ENCODE results near the gene TMEM131. TPM values are rescaled to one million over a fixed set of nuclear protein-coding genes. Genes with fewer than 3 reads are reported as not detected.

The TMEM131 gene
- total RNA-seq, 1 donor from 2014 or later, result 16.8 TPM

DNA sequence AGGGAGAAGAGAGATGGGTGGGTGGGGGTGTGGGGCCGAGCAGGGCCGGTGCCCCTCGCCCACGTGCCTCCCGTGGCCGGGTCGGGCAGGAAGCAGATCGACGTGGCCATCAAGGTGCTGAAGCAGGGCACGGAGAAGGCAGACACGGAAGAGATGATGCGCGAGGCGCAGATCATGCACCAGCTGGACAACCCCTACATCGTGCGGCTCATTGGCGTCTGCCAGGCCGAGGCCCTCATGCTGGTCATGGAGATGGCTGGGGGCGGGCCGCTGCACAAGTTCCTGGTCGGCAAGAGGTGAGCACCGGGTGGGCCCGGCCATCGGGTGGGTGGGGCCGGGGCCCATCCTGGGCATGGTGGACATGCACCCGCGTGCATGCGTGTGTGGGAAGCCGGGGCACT is 260.6 kb downstream of the TMEM131 start:
- H3K36me3 ChIP-seq (ENCODE audit: control insufficient read depth, insufficient read depth, low read length), result no peaks in the 10 kb centered on the region
- no peak overlapping the region for H3K4me3 ChIP-seq (ENCODE audit: low read depth, low read length)
- H3K27me3 ChIP-seq (ENCODE audit: control insufficient read depth, insufficient read depth, low read length), result no peaks in the 10 kb centered on the region
- TF ChIP-seq, protein P1, sequence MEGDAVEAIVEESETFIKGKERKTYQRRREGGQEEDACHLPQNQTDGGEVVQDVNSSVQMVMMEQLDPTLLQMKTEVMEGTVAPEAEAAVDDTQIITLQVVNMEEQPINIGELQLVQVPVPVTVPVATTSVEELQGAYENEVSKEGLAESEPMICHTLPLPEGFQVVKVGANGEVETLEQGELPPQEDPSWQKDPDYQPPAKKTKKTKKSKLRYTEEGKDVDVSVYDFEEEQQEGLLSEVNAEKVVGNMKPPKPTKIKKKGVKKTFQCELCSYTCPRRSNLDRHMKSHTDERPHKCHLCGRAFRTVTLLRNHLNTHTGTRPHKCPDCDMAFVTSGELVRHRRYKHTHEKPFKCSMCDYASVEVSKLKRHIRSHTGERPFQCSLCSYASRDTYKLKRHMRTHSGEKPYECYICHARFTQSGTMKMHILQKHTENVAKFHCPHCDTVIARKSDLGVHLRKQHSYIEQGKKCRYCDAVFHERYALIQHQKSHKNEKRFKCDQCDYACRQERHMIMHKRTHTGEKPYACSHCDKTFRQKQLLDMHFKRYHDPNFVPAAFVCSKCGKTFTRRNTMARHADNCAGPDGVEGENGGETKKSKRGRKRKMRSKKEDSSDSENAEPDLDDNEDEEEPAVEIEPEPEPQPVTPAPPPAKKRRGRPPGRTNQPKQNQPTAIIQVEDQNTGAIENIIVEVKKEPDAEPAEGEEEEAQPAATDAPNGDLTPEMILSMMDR (IDR thresholded peaks at IDR 0.05; ENCODE audit: insufficient read depth, low read length, poor library complexity, severe bottlenecking), result no peak
- DNase-seq (ENCODE audit: low read depth), result no peak

- TF ChIP-seq, protein P1 (IDR thresholded peaks at IDR 0.05; ENCODE audit: insufficient read depth, low read length, poor library complexity, severe bottlenecking), result no peak
These were observed 261.4 kb downstream of the TMEM131 start for GRCh38 chr2:97734061-97735051.

GRCh38 chr2:97733341-97734035 is 262.3 kb downstream of the TMEM131 start:
- H3K4me3 ChIP-seq (ENCODE audit: low read depth, low read length), result no peak overlapping the region
- no peaks in the 10 kb centered on the region for H3K27me3 ChIP-seq (ENCODE audit: control insufficient read depth, insufficient read depth, low read length)
- TF ChIP-seq, protein P1 (IDR thresholded peaks at IDR 0.05; ENCODE audit: insufficient read depth, low read length, poor library complexity, severe bottlenecking), result no peak
- H3K36me3 ChIP-seq (ENCODE audit: control insufficient read depth, insufficient read depth, low read length), result no peaks in the 10 kb centered on the region
- no peak for DNase-seq (ENCODE audit: low read depth)

More at GRCh38 chr2:97734061-97735051, 261.4 kb downstream of the TMEM131 start:
- H3K36me3 ChIP-seq (ENCODE audit: control insufficient read depth, insufficient read depth, low read length), result no peaks in the 10 kb centered on the region
- H3K4me3 ChIP-seq (ENCODE audit: low read depth, low read length), result no peak overlapping the region
- no peak for DNase-seq (ENCODE audit: low read depth)
- H3K27me3 ChIP-seq (ENCODE audit: control insufficient read depth, insufficient read depth, low read length), result no peaks in the 10 kb centered on the region

DNA sequence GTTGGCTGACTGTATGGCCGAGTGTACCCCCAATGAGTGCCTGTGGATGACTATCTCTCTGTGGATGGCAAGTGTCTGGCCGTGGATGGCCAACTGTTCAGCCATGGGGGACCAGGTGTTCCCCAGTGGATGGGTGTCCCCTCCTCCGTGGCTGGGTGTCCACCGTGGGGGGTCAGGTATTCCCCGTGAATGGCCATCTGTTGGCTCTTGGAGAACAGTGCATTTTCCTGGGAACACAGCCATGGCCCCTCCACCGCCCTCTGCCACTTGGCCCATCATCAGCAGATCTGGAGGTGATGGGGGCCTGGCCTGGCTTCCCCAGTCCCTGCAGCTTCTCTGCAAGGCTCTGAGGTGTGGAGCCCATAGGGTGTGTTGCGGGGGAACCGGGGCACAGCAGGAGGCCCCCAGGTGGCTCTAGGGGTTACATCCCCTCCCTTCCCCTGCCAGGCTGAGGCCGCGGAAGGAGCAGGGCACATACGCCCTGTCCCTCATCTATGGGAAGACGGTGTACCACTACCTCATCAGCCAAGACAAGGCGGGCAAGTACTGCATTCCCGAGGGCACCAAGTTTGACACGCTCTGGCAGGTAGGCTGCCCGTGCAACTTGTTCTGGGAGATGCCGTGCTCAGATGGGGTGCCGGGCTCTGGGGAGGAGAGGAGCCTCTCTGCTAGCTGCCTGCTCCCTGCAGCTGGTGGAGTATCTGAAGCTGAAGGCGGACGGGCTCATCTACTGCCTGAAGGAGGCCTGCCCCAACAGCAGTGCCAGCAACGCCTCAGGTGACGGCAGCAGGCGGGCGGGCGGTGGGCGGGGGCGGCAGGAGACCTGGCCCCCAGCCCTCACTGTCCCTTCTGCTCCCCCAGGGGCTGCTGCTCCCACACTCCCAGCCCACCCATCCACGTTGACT is 263.1 kb downstream of the TMEM131 start:
- H3K4me3 ChIP-seq (ENCODE audit: low read depth, low read length), result no peak overlapping the region
- no peaks in the 10 kb centered on the region for H3K27me3 ChIP-seq (ENCODE audit: control insufficient read depth, insufficient read depth, low read length)
- no peaks in the 10 kb centered on the region for H3K36me3 ChIP-seq (ENCODE audit: control insufficient read depth, insufficient read depth, low read length)
- no peak for DNase-seq (ENCODE audit: low read depth)
- TF ChIP-seq, protein P1 (IDR thresholded peaks at IDR 0.05; ENCODE audit: insufficient read depth, low read length, poor library complexity, severe bottlenecking), result no peak

GRCh38 chr2:97731274-97732020 is 264.3 kb downstream of the TMEM131 start:
- TF ChIP-seq, protein P1 (IDR thresholded peaks at IDR 0.05; ENCODE audit: insufficient read depth, low read length, poor library complexity, severe bottlenecking), result no peak
- Histone ChIP-seq H3K27me3 (ENCODE audit: control insufficient read depth, insufficient read depth, low read length) (no peaks in the 10 kb centered on the region), H3K4me3 (ENCODE audit: low read depth, low read length) (no peak overlapping the region), H3K36me3 (ENCODE audit: control insufficient read depth, insufficient read depth, low read length) (no peaks in the 10 kb centered on the region)
- DNase-seq (ENCODE audit: low read depth), result no peak
